ENCODE results near the gene FAM50B.

GRCh38 chr6:3867641-3868502 lies 18.7 kb downstream of the FAM50B start:
- TF ChIP-seq EZH2 (IDR thresholded peaks at IDR 0.05; ENCODE audit: borderline replicate concordance, low read length), result no peak
- no peak for TF ChIP-seq CTCF (conservative IDR thresholded peaks at IDR 0.05 in 1 of 2, IDR thresholded peaks at IDR 0.05 in 1 of 2; ENCODE audit: extremely low read depth in 1 of 2, insufficient read depth in 1 of 2, low read depth in 1 of 2, low read length in 2 of 2)

All from mammary epithelial cell (primary cell).